DOHH2 (cell line): Measurements from ENCODE around the gene MFRP.

ENCODE experiments used
- EZH2phosphoT487 ChIP-seq: fragments of 200-600 bp; sonication (generic); IDR thresholded peaks from 2 replicates; pipeline ENCODE4 v1.6.1; 2017; ENCODE audit warnings: borderline replicate concordance, mild to moderate bottlenecking, antibody characterized with exemption, low read length, moderate library complexity, mixed read lengths
- TF ChIP-seq, protein P1 (sequence below): fragments of 200-600 bp; sonication (generic); IDR thresholded peaks from one replicate; pipeline ENCODE4 v1.5.1; 2014; ENCODE audit warnings: antibody characterized with exemption, mild to moderate bottlenecking, low read depth, low read length; ENCODE audit not compliant: poor library complexity, severe bottlenecking

GRCh38 chr11:119307974-119308373, 38.5 kb downstream of the MFRP start:
- TF ChIP-seq, protein P1, sequence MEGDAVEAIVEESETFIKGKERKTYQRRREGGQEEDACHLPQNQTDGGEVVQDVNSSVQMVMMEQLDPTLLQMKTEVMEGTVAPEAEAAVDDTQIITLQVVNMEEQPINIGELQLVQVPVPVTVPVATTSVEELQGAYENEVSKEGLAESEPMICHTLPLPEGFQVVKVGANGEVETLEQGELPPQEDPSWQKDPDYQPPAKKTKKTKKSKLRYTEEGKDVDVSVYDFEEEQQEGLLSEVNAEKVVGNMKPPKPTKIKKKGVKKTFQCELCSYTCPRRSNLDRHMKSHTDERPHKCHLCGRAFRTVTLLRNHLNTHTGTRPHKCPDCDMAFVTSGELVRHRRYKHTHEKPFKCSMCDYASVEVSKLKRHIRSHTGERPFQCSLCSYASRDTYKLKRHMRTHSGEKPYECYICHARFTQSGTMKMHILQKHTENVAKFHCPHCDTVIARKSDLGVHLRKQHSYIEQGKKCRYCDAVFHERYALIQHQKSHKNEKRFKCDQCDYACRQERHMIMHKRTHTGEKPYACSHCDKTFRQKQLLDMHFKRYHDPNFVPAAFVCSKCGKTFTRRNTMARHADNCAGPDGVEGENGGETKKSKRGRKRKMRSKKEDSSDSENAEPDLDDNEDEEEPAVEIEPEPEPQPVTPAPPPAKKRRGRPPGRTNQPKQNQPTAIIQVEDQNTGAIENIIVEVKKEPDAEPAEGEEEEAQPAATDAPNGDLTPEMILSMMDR = no peak
- no peak for TF ChIP-seq EZH2phosphoT487
